ENCODE measurements around the gene PIH1D1.

The PIH1D1 gene

DNA sequence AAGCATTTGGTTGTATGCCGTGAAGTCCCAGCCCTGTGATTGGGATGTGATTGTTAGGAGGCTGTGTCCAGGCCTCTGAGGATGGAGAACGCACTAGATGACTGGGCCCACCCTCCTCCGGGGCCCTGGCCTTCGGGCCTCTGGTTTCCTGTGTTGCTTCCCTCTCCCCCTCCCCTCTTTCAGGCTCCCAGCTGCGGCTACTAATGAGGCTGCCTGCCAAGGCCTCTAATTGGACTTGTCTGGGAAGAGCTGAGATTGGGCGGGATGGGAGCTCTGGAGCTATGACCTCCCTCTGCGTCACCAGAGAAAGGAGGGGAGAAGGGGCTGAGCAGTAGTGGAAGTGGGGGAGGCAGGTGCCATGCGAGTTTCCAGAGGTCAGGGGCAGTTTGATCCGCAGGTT is 38.3 kb downstream of the PIH1D1 start:
- H3K27ac ChIP-seq (ENCODE audit: low read length): no peak overlapping the region
- H3K36me3 ChIP-seq (ENCODE audit: control insufficient read depth in 2 of 2, insufficient read depth in 2 of 2, low read length in 2 of 2): no peaks in the 10 kb centered on the region
- H3K4me1 ChIP-seq (ENCODE audit: control insufficient read depth, insufficient read depth, low read length): no peaks in the 10 kb centered on the region
- H3K27me3 ChIP-seq (ENCODE audit: control insufficient read depth in 1 of 2, insufficient read depth in 2 of 2, low read length in 2 of 2): peaks cover 11 to 31% of the 10 kb centered on the region in 2 donors
- H3K9me3 ChIP-seq (ENCODE audit: control insufficient read depth in 2 of 2, low read length in 2 of 2): no peaks in the 10 kb centered on the region
- H3K4me3 ChIP-seq (ENCODE audit: low read length in 2 of 2): no peak overlapping the region
- H3K9ac ChIP-seq (ENCODE audit: low read length in 2 of 2): no peak overlapping the region

GRCh38 chr19:49411681-49412326 is 39.8 kb downstream of the PIH1D1 start:
- Histone ChIP-seq H3K4me3 (ENCODE audit: low read length in 2 of 2) (no peak overlapping the region), H3K9ac (ENCODE audit: low read length in 2 of 2) (no peak overlapping the region), H3K36me3 (ENCODE audit: control insufficient read depth in 2 of 2, insufficient read depth in 2 of 2, low read length in 2 of 2) (no peaks in the 10 kb centered on the region), H3K4me1 (ENCODE audit: control insufficient read depth, insufficient read depth, low read length) (no peaks in the 10 kb centered on the region), H3K9me3 (ENCODE audit: control insufficient read depth in 2 of 2, low read length in 2 of 2) (no peaks in the 10 kb centered on the region), H3K27me3 (ENCODE audit: control insufficient read depth in 1 of 2, insufficient read depth in 2 of 2, low read length in 2 of 2) (peaks cover 4 to 22% of the 10 kb centered on the region in 2 donors), H3K27ac (ENCODE audit: low read length) (no peak overlapping the region)

DNA sequence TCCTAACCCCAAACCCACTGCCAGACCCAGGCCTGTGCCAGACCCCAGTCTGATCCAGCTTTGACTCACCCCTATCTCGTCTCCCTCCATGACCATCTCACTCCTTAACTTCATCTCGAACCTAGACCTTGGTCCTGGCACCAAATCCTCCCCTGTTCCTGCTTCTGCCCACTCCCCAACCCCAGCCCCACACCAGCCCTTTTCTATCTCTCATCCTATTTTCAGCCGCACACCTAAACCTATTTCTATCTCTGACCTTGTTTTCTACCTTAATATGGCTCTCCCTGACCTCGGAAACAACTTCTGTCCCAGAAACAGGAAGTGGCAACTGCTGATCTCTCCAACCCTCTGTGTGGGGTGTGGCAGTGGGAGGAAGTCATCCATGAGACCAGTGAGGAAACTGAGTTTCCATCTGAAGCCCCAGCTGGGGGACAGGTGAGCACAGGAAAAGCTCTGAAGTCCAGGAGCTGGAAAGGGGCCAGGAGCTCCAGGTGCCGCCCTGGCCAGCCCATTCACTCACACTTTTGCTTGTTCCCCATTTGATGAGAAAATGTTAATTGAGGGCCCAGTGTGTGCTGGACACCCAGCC is 42.1 kb downstream of the PIH1D1 start:
- H3K36me3 ChIP-seq (ENCODE audit: control insufficient read depth in 2 of 2, insufficient read depth in 2 of 2, low read length in 2 of 2): no peaks in the 10 kb centered on the region
- no peaks in the 10 kb centered on the region for H3K4me1 ChIP-seq (ENCODE audit: control insufficient read depth, insufficient read depth, low read length)
- no peaks in the 10 kb centered on the region for H3K9me3 ChIP-seq (ENCODE audit: control insufficient read depth in 2 of 2, low read length in 2 of 2)
- H3K4me3 ChIP-seq (ENCODE audit: low read length in 2 of 2): no peak overlapping the region
- H3K27me3 ChIP-seq (ENCODE audit: control insufficient read depth in 1 of 2, insufficient read depth in 2 of 2, low read length in 2 of 2): peaks cover 6 to 10% of the 10 kb centered on the region in 2 donors
- no peak overlapping the region for H3K27ac ChIP-seq (ENCODE audit: low read length)
- no peak overlapping the region for H3K9ac ChIP-seq (ENCODE audit: low read length in 2 of 2)

DNA sequence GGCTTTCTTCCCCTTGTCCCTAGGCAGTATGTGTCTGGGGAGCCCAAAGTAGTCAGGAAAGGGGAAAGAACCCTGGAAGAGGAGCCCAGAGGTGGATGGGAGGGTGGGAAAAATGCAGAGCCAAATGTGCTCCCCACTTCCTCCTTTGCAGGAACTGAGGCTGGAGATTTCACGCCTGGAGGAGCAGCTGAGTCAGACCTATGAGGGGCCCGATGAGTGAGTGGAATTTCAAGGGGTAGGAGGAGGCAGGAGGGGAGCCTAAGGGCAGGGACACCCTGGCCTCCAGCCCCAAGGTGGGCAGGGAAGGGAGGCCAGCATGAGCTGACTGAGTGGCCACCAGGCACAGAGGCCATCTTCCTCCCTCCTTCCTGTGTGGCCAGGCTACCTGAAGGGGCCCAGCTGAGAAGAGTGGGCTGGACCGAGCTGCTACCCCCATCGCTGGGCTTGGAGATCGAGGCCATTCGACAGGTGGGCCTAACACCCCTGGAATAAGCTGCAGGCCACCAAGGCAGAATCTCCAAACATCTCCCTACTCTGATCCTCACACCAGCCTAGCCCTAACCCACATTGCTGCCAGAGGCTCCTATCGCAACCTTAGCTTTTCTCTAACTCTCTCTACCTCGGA is 42.7 kb downstream of the PIH1D1 start:
- H3K4me1 ChIP-seq (ENCODE audit: control insufficient read depth, insufficient read depth, low read length): no peaks in the 10 kb centered on the region
- H3K9me3 ChIP-seq (ENCODE audit: control insufficient read depth in 2 of 2, low read length in 2 of 2): no peaks in the 10 kb centered on the region
- H3K4me3 ChIP-seq (ENCODE audit: low read length in 2 of 2): no peak overlapping the region
- H3K9ac ChIP-seq (ENCODE audit: low read length in 2 of 2): no peak overlapping the region
- H3K36me3 ChIP-seq (ENCODE audit: control insufficient read depth in 2 of 2, insufficient read depth in 2 of 2, low read length in 2 of 2): no peaks in the 10 kb centered on the region
- H3K27me3 ChIP-seq (ENCODE audit: control insufficient read depth in 1 of 2, insufficient read depth in 2 of 2, low read length in 2 of 2): peaks cover 4 to 10% of the 10 kb centered on the region in 2 donors
- H3K27ac ChIP-seq (ENCODE audit: low read length): no peak overlapping the region

- Histone ChIP-seq H3K4me3 (ENCODE audit: low read length in 2 of 2) (no peak overlapping the region), H3K27ac (ENCODE audit: low read length) (no peak overlapping the region), H3K36me3 (ENCODE audit: control insufficient read depth in 2 of 2, insufficient read depth in 2 of 2, low read length in 2 of 2) (no peaks in the 10 kb centered on the region), H3K9me3 (ENCODE audit: control insufficient read depth in 2 of 2, low read length in 2 of 2) (no peaks in the 10 kb centered on the region), H3K27me3 (ENCODE audit: control insufficient read depth in 1 of 2, insufficient read depth in 2 of 2, low read length in 2 of 2) (peaks cover 4 to 9% of the 10 kb centered on the region in 2 donors), H3K9ac (ENCODE audit: low read length in 2 of 2) (no peak overlapping the region), H3K4me1 (ENCODE audit: control insufficient read depth, insufficient read depth, low read length) (no peaks in the 10 kb centered on the region)
Measured at GRCh38 chr19:49407482-49408015, 44.1 kb downstream of the PIH1D1 start.

DNA sequence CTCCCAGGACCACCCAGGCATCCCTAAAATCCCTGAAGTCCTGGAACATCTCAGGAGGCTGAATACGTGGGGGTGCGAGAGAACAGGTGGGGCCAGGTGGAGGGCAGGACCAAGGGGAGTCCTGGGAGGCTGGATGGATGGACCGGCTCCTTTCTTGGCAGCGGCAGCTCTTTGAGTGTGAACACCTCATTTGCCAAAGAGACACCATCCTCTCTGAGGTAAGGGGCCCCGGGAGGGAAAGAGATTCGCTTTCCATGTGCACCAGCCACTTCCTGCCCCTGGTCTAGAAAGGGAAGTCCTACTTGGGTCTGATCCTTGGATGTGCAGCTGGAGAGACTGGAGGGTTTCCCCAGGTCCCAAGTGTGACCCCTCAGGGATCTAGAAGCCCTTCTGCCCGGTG is 44.5 kb downstream of the PIH1D1 start:
- Histone ChIP-seq H3K9me3 (ENCODE audit: control insufficient read depth in 2 of 2, low read length in 2 of 2) (no peaks in the 10 kb centered on the region), H3K4me1 (ENCODE audit: control insufficient read depth, insufficient read depth, low read length) (no peaks in the 10 kb centered on the region), H3K9ac (ENCODE audit: low read length in 2 of 2) (no peak overlapping the region)

GRCh38 chr19:49403404-49404187 is 48.0 kb downstream of the PIH1D1 start:
- Histone ChIP-seq H3K4me1 (ENCODE audit: control insufficient read depth, insufficient read depth, low read length) (no peaks in the 10 kb centered on the region), H3K27me3 (ENCODE audit: control insufficient read depth in 1 of 2, insufficient read depth in 2 of 2, low read length in 2 of 2) (peaks cover 0 to 2% of the 10 kb centered on the region in 2 donors), H3K27ac (ENCODE audit: low read length) (no peak overlapping the region), H3K9me3 (ENCODE audit: control insufficient read depth in 2 of 2, low read length in 2 of 2) (no peaks in the 10 kb centered on the region), H3K36me3 (ENCODE audit: control insufficient read depth in 2 of 2, insufficient read depth in 2 of 2, low read length in 2 of 2) (no peaks in the 10 kb centered on the region), H3K9ac (ENCODE audit: low read length in 2 of 2) (no peak overlapping the region), H3K4me3 (ENCODE audit: low read length in 2 of 2) (no peak overlapping the region)

More for the DNA sequence above, 44.5 kb downstream of the PIH1D1 start:
- Histone ChIP-seq H3K27ac (ENCODE audit: low read length) (no peak overlapping the region), H3K4me3 (ENCODE audit: low read length in 2 of 2) (no peak overlapping the region), H3K27me3 (ENCODE audit: control insufficient read depth in 1 of 2, insufficient read depth in 2 of 2, low read length in 2 of 2) (peaks cover 4 to 5% of the 10 kb centered on the region in 2 donors), H3K36me3 (ENCODE audit: control insufficient read depth in 2 of 2, insufficient read depth in 2 of 2, low read length in 2 of 2) (no peaks in the 10 kb centered on the region)

DNA sequence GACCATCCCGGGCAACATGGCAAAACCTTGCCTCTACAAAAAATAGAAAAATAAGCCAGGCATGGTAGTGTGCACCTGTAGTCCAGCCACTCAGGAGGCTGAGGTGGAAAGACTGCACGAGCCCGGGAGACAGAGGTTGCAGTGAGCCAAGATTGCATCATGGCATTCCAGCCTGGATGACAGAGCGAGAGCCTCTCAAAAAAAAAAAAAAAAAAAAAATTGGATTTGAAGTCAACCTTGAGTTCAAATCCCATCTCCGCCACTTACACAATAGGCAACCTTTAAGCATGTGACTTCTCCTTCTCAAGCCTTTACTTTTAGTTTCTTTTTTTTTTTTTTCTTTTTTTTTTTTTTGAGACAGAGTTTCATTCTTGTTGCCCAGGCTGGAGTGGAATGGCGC is 51.6 kb downstream of the PIH1D1 start:
- Histone ChIP-seq H3K36me3 (ENCODE audit: control insufficient read depth in 2 of 2, insufficient read depth in 2 of 2, low read length in 2 of 2) (no peaks in the 10 kb centered on the region), H3K27ac (ENCODE audit: low read length) (no peak overlapping the region), H3K4me3 (ENCODE audit: low read length in 2 of 2) (no peak overlapping the region), H3K4me1 (ENCODE audit: control insufficient read depth, insufficient read depth, low read length) (no peaks in the 10 kb centered on the region), H3K27me3 (ENCODE audit: control insufficient read depth in 1 of 2, insufficient read depth in 2 of 2, low read length in 2 of 2) (peaks cover under 1 to 13% of the 10 kb centered on the region in 2 donors), H3K9me3 (ENCODE audit: control insufficient read depth in 2 of 2, low read length in 2 of 2) (no peaks in the 10 kb centered on the region), H3K9ac (ENCODE audit: low read length in 2 of 2) (no peak overlapping the region)

- no peak overlapping the region for H3K9ac ChIP-seq (ENCODE audit: low read length in 2 of 2)
- no peaks in the 10 kb centered on the region for H3K9me3 ChIP-seq (ENCODE audit: control insufficient read depth in 2 of 2, low read length in 2 of 2)
- H3K27ac ChIP-seq (ENCODE audit: low read length): no peak overlapping the region
- H3K4me1 ChIP-seq (ENCODE audit: control insufficient read depth, insufficient read depth, low read length): no peaks in the 10 kb centered on the region
- no peak overlapping the region for H3K4me3 ChIP-seq (ENCODE audit: low read length in 2 of 2)
- H3K27me3 ChIP-seq (ENCODE audit: control insufficient read depth in 1 of 2, insufficient read depth in 2 of 2, low read length in 2 of 2): peaks cover 12 to 15% of the 10 kb centered on the region in 2 donors
- no peaks in the 10 kb centered on the region for H3K36me3 ChIP-seq (ENCODE audit: control insufficient read depth in 2 of 2, insufficient read depth in 2 of 2, low read length in 2 of 2)
Measured at GRCh38 chr19:49398931-49399330, 52.7 kb downstream of the PIH1D1 start.

DNA sequence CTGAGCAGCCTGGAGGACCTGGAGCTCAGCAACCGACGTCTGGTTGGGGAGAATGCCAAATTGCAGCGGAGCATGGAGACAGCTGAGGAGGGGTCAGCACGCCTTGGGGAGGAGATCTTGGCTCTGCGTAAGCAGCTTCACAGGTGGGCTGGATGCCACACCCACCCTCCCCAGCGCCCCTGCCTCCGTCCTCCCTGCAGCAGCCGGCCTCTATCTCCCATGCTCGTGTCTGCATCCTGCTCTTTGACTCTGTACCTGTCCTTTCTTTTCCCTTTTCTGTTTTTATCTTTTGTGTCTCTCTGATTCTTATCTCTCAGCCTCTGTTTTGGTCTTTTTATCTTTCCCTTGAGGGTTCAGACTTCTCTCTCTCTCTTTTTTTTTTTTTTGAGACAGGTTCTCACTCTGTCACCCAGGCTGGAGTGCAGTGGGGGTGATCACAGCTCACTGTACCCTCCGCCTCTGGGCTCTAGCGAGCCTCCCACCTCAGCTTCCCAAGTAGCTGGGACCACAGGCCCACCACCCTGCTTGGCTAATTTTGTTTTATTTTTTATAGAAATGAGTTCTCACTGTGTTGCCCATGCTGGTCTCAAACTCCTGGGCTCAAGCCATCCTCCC is 53.5 kb downstream of the PIH1D1 start:
- Histone ChIP-seq H3K36me3 (ENCODE audit: control insufficient read depth in 2 of 2, insufficient read depth in 2 of 2, low read length in 2 of 2) (no peaks in the 10 kb centered on the region), H3K27me3 (ENCODE audit: control insufficient read depth in 1 of 2, insufficient read depth in 2 of 2, low read length in 2 of 2) (peaks cover 14 to 17% of the 10 kb centered on the region in 2 donors), H3K9ac (ENCODE audit: low read length in 2 of 2) (no peak overlapping the region), H3K27ac (ENCODE audit: low read length) (no peak overlapping the region), H3K9me3 (ENCODE audit: control insufficient read depth in 2 of 2, low read length in 2 of 2) (no peaks in the 10 kb centered on the region), H3K4me3 (ENCODE audit: low read length in 2 of 2) (no peak overlapping the region), H3K4me1 (ENCODE audit: control insufficient read depth, insufficient read depth, low read length) (no peaks in the 10 kb centered on the region)
